Testis (tissue), 2 donors: ENCODE data around the gene CTBS.

Experiments
- CTCF ChIP-seq, 3 experiments: fragments of 450-650 bp in 2 of 3; fragments of 200-600 bp in 1 of 3; sonication (generic) in 1 of 3; IDR thresholded peaks; one replicate each; pipeline ENCODE4 v1.5.1; 2016 to 2019; ENCODE audit warnings: antibody characterized with exemption in 3 of 3, mild to moderate bottlenecking in 2 of 3, moderate library complexity in 1 of 3
- POLR2A ChIP-seq: fragments of 450-650 bp; IDR thresholded peaks from one replicate; pipeline ENCODE4 v1.6.1; 2017; ENCODE audit warnings: antibody characterized with exemption, mild to moderate bottlenecking, moderate library complexity

DNA sequence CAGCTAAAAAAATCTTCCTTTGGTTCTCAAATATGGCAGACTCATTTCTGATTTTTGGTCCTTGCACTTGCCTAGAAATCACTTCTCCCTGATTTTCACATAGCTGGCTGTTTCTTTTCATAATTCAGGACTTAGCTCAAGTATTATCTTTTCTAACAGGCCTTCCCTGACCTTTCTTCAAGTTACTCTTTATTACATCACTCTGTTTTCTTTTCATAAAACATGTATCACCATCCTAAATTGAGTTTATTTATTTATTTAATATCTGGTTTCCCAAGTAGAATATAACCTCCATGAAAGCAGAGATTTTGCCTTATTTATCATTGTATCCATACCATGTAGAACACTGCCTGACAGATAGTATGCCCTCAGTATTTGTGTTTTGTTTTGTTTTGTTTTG is 49.6 kb downstream of the CTBS start:
- no peak for TF ChIP-seq CTCF (IDR thresholded peaks at IDR 0.05)
- TF ChIP-seq POLR2A: no peak
